Hepatocyte (in vitro differentiated cells): ENCODE results near the gene ABI3BP. TPM values are rescaled to one million over a fixed set of nuclear protein-coding genes. Genes with fewer than 3 reads are reported as not detected.

Experiments
- DNase-seq: peaks from one replicate; pipeline ENCODE4 v3.0.0-alpha.2; 2016; ENCODE audit warnings: low spot score
- H2AFZ ChIP-seq: fragments of 200-600 bp; sonication (generic); 2 replicates; pipeline ENCODE4 v1.6.0; 2016; ENCODE audit warnings: antibody characterized with exemption, mild to moderate bottlenecking
- H3K27ac ChIP-seq: fragments of 200-600 bp; sonication (generic); 2 replicates; pipeline ENCODE4 v1.5.1; 2016; ENCODE audit warnings: mild to moderate bottlenecking
- H3K27me3 ChIP-seq: fragments of 200-600 bp; sonication (generic); 2 replicates; pipeline ENCODE4 v1.6.1; 2016
- H3K36me3 ChIP-seq: fragments of 200-600 bp; sonication (generic); replicated peaks from 2 replicates; pipeline ENCODE4 v1.5.1; 2016; ENCODE audit warnings: low read depth; ENCODE audit not compliant: insufficient read depth
- H3K4me1 ChIP-seq: fragments of 200-600 bp; sonication (generic); 2 replicates; pipeline ENCODE4 v1.5.1; 2016; ENCODE audit warnings: mild to moderate bottlenecking, moderate library complexity; ENCODE audit not compliant: insufficient read depth
- H3K4me2 ChIP-seq: fragments of 200-600 bp; sonication (generic); 2 replicates; pipeline ENCODE4 v1.6.0; 2016
- H3K4me3 ChIP-seq: fragments of 200-600 bp; sonication (generic); 2 replicates; pipeline ENCODE4 v1.5.1; 2016; ENCODE audit warnings: mild to moderate bottlenecking
- H3K79me2 ChIP-seq: fragments of 200-600 bp; sonication (generic); 2 replicates; pipeline ENCODE4 v1.6.0; 2017; ENCODE audit warnings: mild to moderate bottlenecking
- H3K9me2 ChIP-seq: fragments of 200-600 bp; sonication (generic); replicated peaks from 2 replicates; pipeline ENCODE4 v1.6.0; 2017; ENCODE audit warnings: mild to moderate bottlenecking; ENCODE audit not compliant: insufficient read depth
- H3K9me3 ChIP-seq: fragments of 200-600 bp; sonication (generic); 2 replicates; pipeline ENCODE4 v1.5.1; 2016; ENCODE audit warnings: low read depth, mild to moderate bottlenecking
- H4K20me1 ChIP-seq: fragments of 200-600 bp; sonication (generic); 2 replicates; pipeline ENCODE4 v1.6.0; 2016; ENCODE audit warnings: mild to moderate bottlenecking; ENCODE audit not compliant: insufficient read depth, poor library complexity, severe bottlenecking
- CTCF ChIP-seq: fragments of 200-600 bp; sonication (generic); IDR thresholded peaks from 2 replicates; pipeline ENCODE4 v1.5.1; 2016; ENCODE audit warnings: antibody characterized with exemption, mild to moderate bottlenecking; ENCODE audit not compliant: poor library complexity
- EZH2 ChIP-seq: fragments of 200-600 bp; sonication (generic); IDR thresholded peaks from 2 replicates; pipeline ENCODE4 v1.6.1; 2016; ENCODE audit warnings: antibody characterized with exemption, mild to moderate bottlenecking, borderline replicate concordance
- EZH2phosphoT487 ChIP-seq: fragments of 200-600 bp; sonication (generic); IDR thresholded peaks from one replicate; pipeline ENCODE4 v1.6.1; 2018; ENCODE audit warnings: antibody characterized with exemption, mild to moderate bottlenecking, low read depth, moderate library complexity; ENCODE audit not compliant: unreplicated experiment, severe bottlenecking
- WGBS: methylation state at CpG from one replicate; pipeline ENCODE4 v1.1.6; 2016; ENCODE audit warnings: low lambda C conversion rate; ENCODE audit errors: missing lambda C conversion rate; 5-methylcytosine and 5-hydroxymethylcytosine counted together
- polyA plus RNA-seq: library from polyadenylated mRNA; unstranded; fragments of >200 nt; fragmentation: Nextera tagmentation; extraction: Ambion mirVana; gene quantifications from 2 replicates; pipeline ENCODE4 v1.2.1, GENCODE V29; 2016
- total RNA-seq: library from RNA; depleted of rRNA; stranded (reverse); fragments of >200 nt; gene quantifications from 2 replicates; pipeline ENCODE4 v1.2.3, GENCODE V29; 2014

Gene ABI3BP
- total and polyA plus RNA-seq, 2 experiments from 2014 or later = 10.4 to 18.6 TPM

GRCh38 chr3:101038393-101038792 lies 45.2 kb upstream of the ABI3BP start:
- Histone ChIP-seq H2AFZ (no peak overlapping the region), H4K20me1 (no peaks in the 10 kb centered on the region)
- 92% methylated on average over 1 of the region's 1 CpG for WGBS

GRCh38 chr3:101037613-101038012 lies 44.4 kb upstream of the ABI3BP start:
- Histone ChIP-seq H3K4me3 (no peak overlapping the region), H3K27me3 (no peaks in the 10 kb centered on the region), H3K9me2 (no peaks in the 10 kb centered on the region), H3K36me3 (no peaks in the 10 kb centered on the region), H3K4me2 (no peak overlapping the region), H3K4me1 (peaks cover 10% of the 10 kb centered on the region), H4K20me1 (no peaks in the 10 kb centered on the region), H2AFZ (no peak overlapping the region), H3K27ac (no peak overlapping the region), H3K79me2 (no peaks in the 10 kb centered on the region), H3K9me3 (no peaks in the 10 kb centered on the region)
- DNase-seq = no peak
- TF ChIP-seq EZH2 (no peak), EZH2phosphoT487 (no peak), CTCF (no peak)
- WGBS = 86% methylated on average over 5 of the region's 5 CpGs

More at GRCh38 chr3:101038393-101038792, 45.2 kb upstream of the ABI3BP start:
- no peak for DNase-seq
- TF ChIP-seq CTCF = no peak
- no peak for TF ChIP-seq EZH2
- TF ChIP-seq EZH2phosphoT487 = no peak
- Histone ChIP-seq H3K79me2 (no peaks in the 10 kb centered on the region), H3K4me1 (peaks cover 10% of the 10 kb centered on the region), H3K9me3 (no peaks in the 10 kb centered on the region), H3K27ac (no peak overlapping the region), H3K4me3 (no peak overlapping the region), H3K27me3 (no peaks in the 10 kb centered on the region), H3K36me3 (no peaks in the 10 kb centered on the region), H3K4me2 (no peak overlapping the region), H3K9me2 (no peaks in the 10 kb centered on the region)

GRCh38 chr3:101036676-101037075 lies 43.5 kb upstream of the ABI3BP start:
- Histone ChIP-seq H3K27ac (peak overlapping the region; percentile 62), H3K27me3 (no peaks in the 10 kb centered on the region), H3K79me2 (no peaks in the 10 kb centered on the region), H3K4me1 (peaks cover 10% of the 10 kb centered on the region), H3K4me2 (no peak overlapping the region), H3K9me3 (no peaks in the 10 kb centered on the region), H3K36me3 (no peaks in the 10 kb centered on the region), H2AFZ (no peak overlapping the region), H3K9me2 (no peaks in the 10 kb centered on the region), H3K4me3 (no peak overlapping the region), H4K20me1 (no peaks in the 10 kb centered on the region)
- DNase-seq = no peak
- 83% methylated on average over 3 of the region's 3 CpGs for WGBS
- TF ChIP-seq EZH2 = no peak

GRCh38 chr3:101036213-101036618 lies 43.0 kb upstream of the ABI3BP start:
- Histone ChIP-seq H3K9me2 (no peaks in the 10 kb centered on the region), H3K27ac (peak overlapping the region; percentile 68), H3K79me2 (no peaks in the 10 kb centered on the region), H3K36me3 (no peaks in the 10 kb centered on the region), H3K4me3 (no peak overlapping the region), H3K4me2 (no peak overlapping the region), H4K20me1 (no peaks in the 10 kb centered on the region), H3K4me1 (peaks cover 10% of the 10 kb centered on the region), H3K27me3 (no peaks in the 10 kb centered on the region), H2AFZ (no peak overlapping the region), H3K9me3 (no peaks in the 10 kb centered on the region)
- DNase-seq = peak; percentile 69
- WGBS = 25% methylated on average over 1 of the region's 1 CpG
- no peak for TF ChIP-seq EZH2
- TF ChIP-seq CTCF = no peak
- TF ChIP-seq EZH2phosphoT487 = no peak
